Neural cell (in vitro differentiated cells): Measurements from ENCODE around the gene TSPAN3. TPM values are rescaled to one million over a fixed set of nuclear protein-coding genes. Genes with fewer than 3 reads are reported as not detected.

Experiments
- H2AFZ ChIP-seq: fragments of 200-600, 300-800 bp; sonication (generic), shearing (Covaris generic); 2 replicates; pipeline ENCODE4 v1.6.0; 2014; ENCODE audit warnings: low read depth, mild to moderate bottlenecking, antibody characterized with exemption, low read length, moderate library complexity
- H3F3A ChIP-seq: fragments of 200-600 bp; shearing (Covaris generic); 2 replicates; pipeline ENCODE4 v1.6.1; 2016; ENCODE audit warnings: mild to moderate bottlenecking, moderate library complexity, mixed read lengths, antibody characterized with exemption, low read length; ENCODE audit not compliant: insufficient read depth, poor library complexity, severe bottlenecking
- H3K27ac ChIP-seq: fragments of 200-600, 300-800 bp; sonication (generic), shearing (Covaris generic); 2 replicates; pipeline ENCODE4 v1.5.1; 2014; ENCODE audit warnings: mild to moderate bottlenecking, low read length, moderate library complexity
- H3K27me3 ChIP-seq: fragments of 300-800, 200-600 bp; sonication (generic), shearing (Covaris generic); 2 replicates; pipeline ENCODE4 v1.6.0; 2014; ENCODE audit warnings: mild to moderate bottlenecking, low read depth, low read length, moderate library complexity; ENCODE audit not compliant: insufficient read depth
- H3K36me3 ChIP-seq: fragments of 300-800, 200-600 bp; sonication (generic), shearing (Covaris generic); 2 replicates; pipeline ENCODE4 v1.5.1; 2014; ENCODE audit warnings: mild to moderate bottlenecking, antibody characterized with exemption, low read length, moderate library complexity; ENCODE audit not compliant: insufficient read depth
- H3K4me2 ChIP-seq: fragments of 300-800, 200-600 bp; sonication (generic), shearing (Covaris generic); 2 replicates; pipeline ENCODE4 v1.6.0; 2014; ENCODE audit warnings: mild to moderate bottlenecking, low read length
- H3K4me3 ChIP-seq: fragments of 300-800, 200-600 bp; sonication (generic), shearing (Covaris generic); 2 replicates; pipeline ENCODE4 v1.5.1; 2014; ENCODE audit warnings: mild to moderate bottlenecking, low read length, moderate library complexity
- H3K79me2 ChIP-seq: fragments of 200-600 bp; shearing (Covaris generic); replicated peaks from 2 replicates; pipeline ENCODE4 v1.6.0; 2014; ENCODE audit warnings: mild to moderate bottlenecking, low read length, moderate library complexity; ENCODE audit not compliant: insufficient read depth
- H3K9ac ChIP-seq: fragments of 300-800, 200-600 bp; sonication (generic), shearing (Covaris generic); 2 replicates; pipeline ENCODE4 v1.6.1; 2016; ENCODE audit warnings: mild to moderate bottlenecking, low read length, mixed read lengths
- H3K9me2 ChIP-seq: fragments of 200-600 bp; shearing (Covaris generic); 2 replicates; pipeline ENCODE4 v1.6.1; 2016; ENCODE audit warnings: mild to moderate bottlenecking, low read length, mixed read lengths; ENCODE audit not compliant: insufficient read depth
- H3K9me3 ChIP-seq: fragments of 200-600, 300-800 bp; sonication (generic), shearing (Covaris generic); 2 replicates; pipeline ENCODE4 v1.6.1; 2016; ENCODE audit warnings: mild to moderate bottlenecking, mixed run types, low read length, moderate library complexity, mixed read lengths
- H4K20me1 ChIP-seq: fragments of 200-600 bp; shearing (Covaris generic); 2 replicates; pipeline ENCODE4 v1.6.1; 2016; ENCODE audit warnings: mild to moderate bottlenecking, mixed run types; ENCODE audit not compliant: insufficient read depth
- EP300 ChIP-seq: fragments of 450-650 bp; conservative IDR thresholded peaks from 2 replicates; pipeline ENCODE4 v1.6.1; 2014; ENCODE audit warnings: antibody characterized with exemption, mild to moderate bottlenecking, moderate library complexity; ENCODE audit not compliant: poor library complexity, severe bottlenecking
- EZH2 ChIP-seq: fragments of 200-600, 300-800 bp; shearing (Covaris generic), sonication (generic); IDR thresholded peaks from 2 replicates; pipeline ENCODE4 v1.6.1; 2014; ENCODE audit warnings: antibody characterized with exemption, low read length, borderline replicate concordance, mild to moderate bottlenecking; ENCODE audit not compliant: insufficient read depth, poor library complexity, severe bottlenecking
- MXI1 ChIP-seq: fragments of 450-650 bp; conservative IDR thresholded peaks from 2 replicates; pipeline ENCODE4 v1.6.1; 2014; ENCODE audit warnings: antibody characterized with exemption, mild to moderate bottlenecking; ENCODE audit not compliant: poor library complexity, severe bottlenecking
- POLR2AphosphoS5 ChIP-seq: IDR thresholded peaks from 2 replicates; pipeline ENCODE4 v1.6.1; 2012
- RAD21 ChIP-seq: fragments of 450-650 bp; conservative IDR thresholded peaks from 2 replicates; pipeline ENCODE4 v1.6.1; 2014; ENCODE audit warnings: antibody characterized with exemption, mild to moderate bottlenecking, moderate library complexity
- SMC3 ChIP-seq: fragments of 450-650 bp; conservative IDR thresholded peaks from 2 replicates; pipeline ENCODE4 v1.6.1; 2014; ENCODE audit warnings: antibody characterized with exemption, mild to moderate bottlenecking, moderate library complexity; ENCODE audit not compliant: poor library complexity
- TAF1 ChIP-seq: IDR thresholded peaks from 2 replicates; pipeline ENCODE4 v1.6.1; 2012; ENCODE audit warnings: low read depth
- polyA plus RNA-seq: library from polyadenylated mRNA; depleted of rRNA; stranded (reverse); fragments of >200 nt; gene quantifications from 2 replicates; pipeline ENCODE4 v1.2.3, GENCODE V29; 2014
- TF ChIP-seq, protein P1 (sequence below): fragments of 450-650 bp; IDR thresholded peaks from 2 replicates; pipeline ENCODE4 v1.5.1; 2014; ENCODE audit warnings: antibody characterized with exemption, mild to moderate bottlenecking, moderate library complexity; ENCODE audit not compliant: poor library complexity, severe bottlenecking
- TF ChIP-seq, protein P2 (sequence below): IDR thresholded peaks from 2 replicates; pipeline ENCODE4 v1.6.1; 2012; ENCODE audit warnings: borderline replicate concordance

Gene TSPAN3
- polyA plus RNA-seq, 1 donor from 2014 or later: 815 TPM

DNA sequence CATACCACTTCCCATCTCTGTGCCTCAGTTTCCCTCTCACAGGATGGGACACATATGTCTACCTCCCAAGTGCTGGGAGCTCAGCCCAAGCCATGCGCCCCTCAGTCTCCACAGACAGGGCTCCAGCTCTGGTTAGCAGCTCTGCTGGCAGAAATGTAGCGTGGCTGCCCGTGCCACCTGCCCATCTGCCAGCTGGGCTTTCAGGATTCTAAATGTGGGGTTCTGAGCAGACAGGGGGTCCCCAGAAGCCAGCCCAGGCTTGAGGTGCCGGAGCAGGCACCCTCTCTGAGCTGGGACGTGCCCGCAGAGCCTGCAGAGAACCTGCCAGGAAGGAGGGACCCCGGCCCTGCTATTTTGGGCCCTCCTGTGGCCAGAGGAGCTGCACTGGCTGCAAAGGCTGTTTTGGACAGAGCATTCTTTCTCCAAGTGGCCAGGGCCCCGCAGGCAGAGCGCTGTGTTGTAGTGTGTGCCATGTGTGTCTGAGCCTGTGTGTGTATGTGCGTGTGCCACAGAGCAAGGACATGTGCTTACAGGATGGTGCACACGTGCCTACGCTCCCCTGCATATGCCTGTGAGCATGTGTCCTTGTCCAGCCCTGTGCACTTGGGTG is 44.3 kb downstream of the TSPAN3 start (continued):
- TF ChIP-seq SMC3: no peak

- Histone ChIP-seq H3K4me2 (no peak overlapping the region), H3K9me3 (no peaks in the 10 kb centered on the region), H3F3A (no peaks in the 10 kb centered on the region), H2AFZ (no peak overlapping the region), H3K79me2 (no peaks in the 10 kb centered on the region), H3K36me3 (no peaks in the 10 kb centered on the region), H3K4me3 (no peak overlapping the region), H3K27ac (no peak overlapping the region), H3K9ac (no peak overlapping the region), H4K20me1 (no peaks in the 10 kb centered on the region), H3K9me2 (no peaks in the 10 kb centered on the region), H3K27me3 (no peaks in the 10 kb centered on the region)
- no peak for TF ChIP-seq EZH2
- TF ChIP-seq TAF1: no peak
- no peak for TF ChIP-seq EP300
- TF ChIP-seq SMC3: no peak
- TF ChIP-seq MXI1: no peak
- no peak for TF ChIP-seq POLR2AphosphoS5
- TF ChIP-seq, protein P1, sequence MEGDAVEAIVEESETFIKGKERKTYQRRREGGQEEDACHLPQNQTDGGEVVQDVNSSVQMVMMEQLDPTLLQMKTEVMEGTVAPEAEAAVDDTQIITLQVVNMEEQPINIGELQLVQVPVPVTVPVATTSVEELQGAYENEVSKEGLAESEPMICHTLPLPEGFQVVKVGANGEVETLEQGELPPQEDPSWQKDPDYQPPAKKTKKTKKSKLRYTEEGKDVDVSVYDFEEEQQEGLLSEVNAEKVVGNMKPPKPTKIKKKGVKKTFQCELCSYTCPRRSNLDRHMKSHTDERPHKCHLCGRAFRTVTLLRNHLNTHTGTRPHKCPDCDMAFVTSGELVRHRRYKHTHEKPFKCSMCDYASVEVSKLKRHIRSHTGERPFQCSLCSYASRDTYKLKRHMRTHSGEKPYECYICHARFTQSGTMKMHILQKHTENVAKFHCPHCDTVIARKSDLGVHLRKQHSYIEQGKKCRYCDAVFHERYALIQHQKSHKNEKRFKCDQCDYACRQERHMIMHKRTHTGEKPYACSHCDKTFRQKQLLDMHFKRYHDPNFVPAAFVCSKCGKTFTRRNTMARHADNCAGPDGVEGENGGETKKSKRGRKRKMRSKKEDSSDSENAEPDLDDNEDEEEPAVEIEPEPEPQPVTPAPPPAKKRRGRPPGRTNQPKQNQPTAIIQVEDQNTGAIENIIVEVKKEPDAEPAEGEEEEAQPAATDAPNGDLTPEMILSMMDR: no peak
- TF ChIP-seq RAD21: no peak
- TF ChIP-seq, protein P2, sequence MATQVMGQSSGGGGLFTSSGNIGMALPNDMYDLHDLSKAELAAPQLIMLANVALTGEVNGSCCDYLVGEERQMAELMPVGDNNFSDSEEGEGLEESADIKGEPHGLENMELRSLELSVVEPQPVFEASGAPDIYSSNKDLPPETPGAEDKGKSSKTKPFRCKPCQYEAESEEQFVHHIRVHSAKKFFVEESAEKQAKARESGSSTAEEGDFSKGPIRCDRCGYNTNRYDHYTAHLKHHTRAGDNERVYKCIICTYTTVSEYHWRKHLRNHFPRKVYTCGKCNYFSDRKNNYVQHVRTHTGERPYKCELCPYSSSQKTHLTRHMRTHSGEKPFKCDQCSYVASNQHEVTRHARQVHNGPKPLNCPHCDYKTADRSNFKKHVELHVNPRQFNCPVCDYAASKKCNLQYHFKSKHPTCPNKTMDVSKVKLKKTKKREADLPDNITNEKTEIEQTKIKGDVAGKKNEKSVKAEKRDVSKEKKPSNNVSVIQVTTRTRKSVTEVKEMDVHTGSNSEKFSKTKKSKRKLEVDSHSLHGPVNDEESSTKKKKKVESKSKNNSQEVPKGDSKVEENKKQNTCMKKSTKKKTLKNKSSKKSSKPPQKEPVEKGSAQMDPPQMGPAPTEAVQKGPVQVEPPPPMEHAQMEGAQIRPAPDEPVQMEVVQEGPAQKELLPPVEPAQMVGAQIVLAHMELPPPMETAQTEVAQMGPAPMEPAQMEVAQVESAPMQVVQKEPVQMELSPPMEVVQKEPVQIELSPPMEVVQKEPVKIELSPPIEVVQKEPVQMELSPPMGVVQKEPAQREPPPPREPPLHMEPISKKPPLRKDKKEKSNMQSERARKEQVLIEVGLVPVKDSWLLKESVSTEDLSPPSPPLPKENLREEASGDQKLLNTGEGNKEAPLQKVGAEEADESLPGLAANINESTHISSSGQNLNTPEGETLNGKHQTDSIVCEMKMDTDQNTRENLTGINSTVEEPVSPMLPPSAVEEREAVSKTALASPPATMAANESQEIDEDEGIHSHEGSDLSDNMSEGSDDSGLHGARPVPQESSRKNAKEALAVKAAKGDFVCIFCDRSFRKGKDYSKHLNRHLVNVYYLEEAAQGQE: no peak
Measured at GRCh38 chr15:77025941-77026411, 44.9 kb downstream of the TSPAN3 start.

- no peak overlapping the region for H3K27ac ChIP-seq
- H2AFZ ChIP-seq: no peak overlapping the region
- H3K4me3 ChIP-seq: no peak overlapping the region
- no peaks in the 10 kb centered on the region for H3K36me3 ChIP-seq
- H3K27me3 ChIP-seq: no peaks in the 10 kb centered on the region
- no peaks in the 10 kb centered on the region for H3F3A ChIP-seq
- H3K4me2 ChIP-seq: no peak overlapping the region
- no peaks in the 10 kb centered on the region for H4K20me1 ChIP-seq
- TF ChIP-seq SMC3 (no peak), MXI1 (no peak), POLR2AphosphoS5 (no peak), EZH2 (no peak), TAF1 (no peak), RAD21 (no peak), EP300 (no peak)
- TF ChIP-seq, protein P2: no peak
- TF ChIP-seq, protein P1: no peak
- no peak overlapping the region for H3K9ac ChIP-seq
- no peaks in the 10 kb centered on the region for H3K9me2 ChIP-seq
- H3K79me2 ChIP-seq: no peaks in the 10 kb centered on the region
- H3K9me3 ChIP-seq: no peaks in the 10 kb centered on the region
Measured at GRCh38 chr15:77025083-77025901, 45.6 kb downstream of the TSPAN3 start.
